Measurements from ENCODE around the gene MRGPRE.

- TF ChIP-seq POLR2A (IDR thresholded peaks at IDR 0.05) (no peak), CTCF (IDR thresholded peaks at IDR 0.05) (no peak)
Observed at GRCh38 chr11:3224401-3225057, 7.7 kb downstream of the MRGPRE start.

Data from sigmoid colon (tissue), 3 donors.